HG03442 (cell line): ENCODE results near the gene MAP4K4.
A peak's percentile ranks its signal among the peaks of the same experiment; 100 is the strongest.

ENCODE experiments used
- ATAC-seq: cut with Tn5 transposase; IDR thresholded peaks from one replicate; pipeline ENCODE4 v1.9.1; 2021; ENCODE audit warnings: mild to moderate bottlenecking, moderate library complexity; ENCODE audit not compliant: unreplicated experiment

The MAP4K4 gene

GRCh38 chr2:101697124-101698013 is at the start of gene MAP4K4:
Gene MAP4K4, plus strand, starts transcription at chr2:101697707. Its CDS starts 374 bp downstream, at chr2:101698081.
- peak; percentile 50 for ATAC-seq

DNA sequence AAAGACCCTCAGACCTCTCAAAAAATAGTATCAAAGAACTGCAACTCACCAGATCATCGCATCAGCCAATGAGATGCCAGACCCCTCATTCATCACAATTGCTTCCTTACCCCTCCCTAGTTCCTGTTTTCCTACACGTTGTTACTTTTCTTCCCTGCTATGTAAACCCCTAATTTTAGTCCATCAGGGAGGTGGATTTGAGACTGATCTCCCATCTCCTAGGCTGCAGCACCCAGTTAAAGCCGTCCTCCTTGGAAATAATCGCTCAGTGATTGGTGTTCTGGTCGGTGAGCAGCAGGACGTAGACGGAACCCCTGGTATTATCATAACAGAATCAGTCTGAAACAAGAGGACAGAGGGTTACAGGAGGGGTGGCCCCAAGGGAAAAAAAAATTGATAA is 44.0 kb upstream of the MAP4K4 start:
- ATAC-seq, result no peak

GRCh38 chr2:101655702-101656422 is 41.6 kb upstream of the MAP4K4 start:
- ATAC-seq, result no peak

DNA sequence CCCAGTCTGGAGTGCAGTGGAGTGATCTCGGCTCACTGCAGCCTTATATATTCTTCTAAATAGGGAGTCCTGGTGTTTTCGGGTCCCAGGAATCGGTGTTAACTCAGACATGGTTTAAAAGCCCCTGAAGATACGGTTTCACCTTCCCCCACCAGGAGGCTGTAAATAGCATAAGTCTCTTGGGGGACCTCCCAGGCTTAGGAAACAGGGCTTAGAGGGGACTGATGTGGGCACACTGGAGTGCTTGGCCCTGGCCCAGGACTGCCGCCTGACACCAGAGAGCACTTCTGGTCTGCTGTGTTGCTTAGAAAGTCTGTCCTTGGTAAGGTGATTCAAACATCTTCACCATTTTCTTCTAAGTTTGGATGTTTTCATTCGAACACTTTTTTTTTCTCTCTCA is 39.7 kb upstream of the MAP4K4 start:
- no peak for ATAC-seq

GRCh38 chr2:101658387-101658786 is 39.1 kb upstream of the MAP4K4 start:
- ATAC-seq, result no peak

DNA sequence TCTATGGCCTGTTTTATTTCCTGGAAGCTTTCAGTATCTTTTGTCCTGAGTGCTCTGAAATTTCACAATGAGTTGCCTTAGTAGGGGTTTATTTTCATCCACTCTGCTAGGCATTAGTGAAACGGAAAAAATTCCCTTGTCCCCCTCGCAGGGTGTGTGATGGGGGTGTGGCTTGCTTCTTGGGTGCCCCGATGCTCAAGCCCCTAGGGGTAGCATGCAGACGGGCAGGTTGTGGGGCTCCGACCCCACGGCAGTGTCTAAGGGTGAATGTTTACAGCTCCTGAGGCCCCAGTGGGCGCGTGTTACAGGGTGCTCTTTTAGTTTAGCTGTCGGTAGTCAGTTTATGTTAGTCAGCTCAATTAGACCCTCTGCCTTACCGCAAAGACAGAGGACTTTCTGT is 32.2 kb upstream of the MAP4K4 start:
- ATAC-seq, result no peak

GRCh38 chr2:101667823-101668222 is 29.7 kb upstream of the MAP4K4 start:
- ATAC-seq, result no peak

DNA sequence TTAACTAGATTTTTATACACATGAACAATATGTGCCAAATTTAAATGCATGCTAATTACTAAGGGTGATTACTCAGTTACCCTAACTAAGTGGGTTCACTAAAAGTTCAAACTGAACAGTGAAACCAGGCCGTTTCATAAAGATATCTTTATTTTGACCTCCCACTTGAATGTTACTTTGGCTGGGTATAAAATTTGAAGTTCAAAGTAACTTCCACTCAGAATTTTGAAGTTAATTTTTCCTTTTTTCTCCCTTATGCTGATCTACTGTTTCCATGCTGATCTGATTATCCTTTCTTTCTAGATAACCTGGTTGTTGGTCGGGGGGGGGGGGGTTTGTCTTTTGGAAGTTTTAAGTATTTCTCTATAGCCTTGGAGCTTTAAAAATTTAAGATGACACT is 25.5 kb upstream of the MAP4K4 start:
- ATAC-seq, result no peak

GRCh38 chr2:101673920-101674319 is 23.6 kb upstream of the MAP4K4 start:
- no peak for ATAC-seq

DNA sequence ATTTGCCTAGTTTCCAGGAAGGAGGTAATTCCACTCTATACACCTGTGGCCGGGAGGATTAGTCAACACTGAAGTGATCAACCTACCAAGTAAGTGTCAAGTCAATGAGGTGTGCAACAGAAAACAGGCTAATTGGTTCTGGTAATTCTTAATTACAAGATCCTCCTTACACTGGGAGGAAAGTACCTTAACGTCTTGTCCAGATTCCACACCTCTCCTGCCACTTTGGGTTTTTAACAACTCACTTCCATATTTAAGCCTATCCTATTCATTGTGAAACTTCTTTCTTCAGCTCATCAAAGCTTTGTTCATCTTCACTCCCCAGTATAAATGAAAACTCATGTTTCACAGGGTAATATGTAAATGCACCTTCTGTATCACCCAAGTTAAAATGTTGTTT is 22.0 kb upstream of the MAP4K4 start:
- ATAC-seq, result peak; percentile 49

DNA sequence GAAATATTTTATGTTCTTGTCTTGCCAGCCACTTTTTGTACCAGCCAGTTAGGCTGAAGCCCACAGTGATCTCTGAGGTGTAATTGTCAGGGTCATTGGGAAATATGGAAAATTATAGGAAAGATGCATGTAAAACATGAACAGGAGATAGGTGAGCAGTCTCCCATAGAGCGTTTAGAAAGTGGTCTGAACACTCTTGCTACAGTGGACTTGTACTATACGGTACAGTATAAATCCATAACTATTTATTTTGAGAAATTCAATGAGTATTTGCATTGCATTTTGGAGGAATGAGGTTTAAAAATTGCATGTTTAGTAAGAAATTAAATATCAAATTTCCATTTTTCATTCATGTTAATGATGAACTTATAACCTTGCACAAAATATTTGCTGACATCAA is 20.8 kb upstream of the MAP4K4 start:
- no peak for ATAC-seq

DNA sequence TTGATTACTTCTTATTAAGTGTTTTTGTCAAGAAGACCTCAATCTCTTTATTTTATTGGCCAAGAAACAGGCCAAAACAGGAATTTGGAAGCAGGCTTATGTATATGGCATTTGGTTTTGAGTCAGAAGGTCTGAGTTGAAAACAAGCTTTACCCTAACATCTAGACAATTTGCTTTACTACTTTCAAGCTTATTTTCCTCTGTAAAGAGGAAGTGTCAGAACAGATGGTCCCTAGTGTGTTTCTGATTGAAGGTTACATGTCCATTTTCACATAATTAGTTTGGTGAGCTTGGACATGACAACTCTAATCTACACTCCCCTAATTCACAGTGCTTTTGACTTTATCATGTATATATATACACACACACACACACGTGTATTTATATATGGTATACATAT is 19.8 kb upstream of the MAP4K4 start:
- ATAC-seq, result no peak

DNA sequence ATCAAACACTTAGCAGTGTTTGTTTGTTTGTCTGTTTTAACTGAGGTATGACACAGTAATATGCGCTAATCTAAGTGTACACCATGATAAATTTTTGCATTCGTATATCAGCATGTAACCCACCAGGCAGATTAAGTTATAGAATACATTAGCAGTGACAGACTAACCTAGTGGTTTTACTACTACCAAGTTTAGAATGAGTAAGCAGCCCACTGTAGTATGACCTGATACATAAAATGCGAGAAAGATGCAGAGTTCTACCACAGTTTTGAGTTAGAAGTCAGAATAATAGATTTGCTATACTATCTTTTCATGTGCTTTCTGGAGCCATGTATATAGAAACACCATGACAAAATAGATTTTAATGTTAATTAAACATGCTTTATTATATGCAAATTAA is 19.1 kb upstream of the MAP4K4 start:
- ATAC-seq, result no peak

DNA sequence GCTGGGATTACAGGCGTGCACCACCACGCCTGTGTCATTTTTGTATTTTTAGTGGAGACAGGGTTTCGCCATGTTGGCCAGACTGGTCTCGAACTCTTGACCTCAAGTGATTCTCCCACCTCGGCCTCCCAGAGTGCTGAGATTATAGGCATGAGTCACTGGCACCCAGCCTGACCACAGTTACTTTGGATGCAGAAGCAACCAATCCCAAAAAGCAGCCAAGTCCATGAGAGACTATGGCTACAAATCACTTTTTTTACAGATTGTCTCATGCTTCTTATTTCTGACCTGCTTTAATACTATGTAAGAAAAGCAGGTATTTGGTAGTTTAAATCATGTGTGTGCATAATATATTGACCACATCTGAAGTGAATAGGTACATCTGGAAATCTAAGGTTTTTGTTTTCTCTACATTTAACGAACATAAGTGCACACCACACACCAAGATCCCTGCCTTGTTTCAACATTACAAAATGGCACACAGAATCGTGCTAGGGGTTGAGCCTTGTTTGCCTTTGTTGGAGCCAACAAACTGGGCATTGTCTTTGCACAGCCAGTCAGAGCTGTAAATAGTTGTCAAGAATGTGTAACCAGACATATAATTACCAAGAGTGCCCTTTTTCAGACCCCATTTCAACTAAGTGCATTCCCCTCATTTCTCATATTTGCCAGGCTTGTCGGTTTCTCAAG is 18.3 kb upstream of the MAP4K4 start:
- no peak for ATAC-seq

DNA sequence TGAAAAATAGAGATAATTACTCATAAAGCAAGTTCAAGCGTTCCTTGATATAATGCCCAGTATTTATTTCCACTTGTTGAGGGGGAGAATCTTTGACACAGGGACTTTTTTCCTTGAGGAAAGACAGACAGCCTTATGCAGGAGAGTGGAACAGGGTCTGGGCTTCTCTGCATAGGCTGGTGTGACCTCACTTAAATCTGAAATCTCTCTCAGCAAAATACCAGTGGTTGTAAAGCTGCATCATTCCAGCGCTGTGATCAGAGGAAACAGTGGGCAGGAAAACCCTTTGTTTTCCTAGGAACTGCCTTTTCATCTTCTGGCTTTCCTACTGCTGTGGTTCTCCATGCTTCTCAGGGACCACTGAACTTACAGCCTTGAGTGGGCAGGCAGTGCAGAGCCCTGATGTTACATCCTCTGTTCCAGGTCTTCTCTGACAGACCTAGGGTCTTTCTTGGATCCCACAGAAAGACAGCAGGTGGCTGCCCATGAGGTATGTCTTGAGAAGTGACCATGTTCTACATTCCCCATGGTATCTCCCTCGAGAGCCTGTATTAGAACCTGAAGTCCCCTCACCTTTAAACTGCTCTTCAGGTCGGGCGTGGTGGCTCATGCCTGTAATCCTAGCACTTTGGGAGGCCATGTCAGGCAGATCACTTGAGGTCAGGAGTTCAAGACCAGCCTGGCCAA is 17.6 kb upstream of the MAP4K4 start:
- no peak for ATAC-seq

DNA sequence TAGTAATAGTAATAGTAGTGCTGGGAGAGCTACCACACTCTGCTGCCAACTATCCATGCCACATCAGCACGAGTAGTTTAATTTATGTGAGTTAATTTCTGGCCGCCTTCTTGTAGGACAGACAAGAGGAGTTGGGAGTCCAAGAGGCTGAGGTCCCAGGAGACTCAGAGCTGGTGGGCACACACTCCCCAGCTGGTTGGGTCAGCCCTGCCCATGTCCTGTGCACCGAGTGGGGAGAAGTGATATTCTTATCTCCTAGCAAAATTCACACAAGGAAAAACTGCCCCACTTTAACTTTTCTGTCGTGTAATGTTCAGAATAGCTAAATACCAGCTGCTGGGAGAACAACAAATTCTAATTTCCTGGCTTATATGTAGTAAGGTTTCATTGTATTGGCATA is 15.2 kb upstream of the MAP4K4 start:
- ATAC-seq, result no peak

GRCh38 chr2:101684313-101684712 is 13.2 kb upstream of the MAP4K4 start:
- ATAC-seq, result no peak

DNA sequence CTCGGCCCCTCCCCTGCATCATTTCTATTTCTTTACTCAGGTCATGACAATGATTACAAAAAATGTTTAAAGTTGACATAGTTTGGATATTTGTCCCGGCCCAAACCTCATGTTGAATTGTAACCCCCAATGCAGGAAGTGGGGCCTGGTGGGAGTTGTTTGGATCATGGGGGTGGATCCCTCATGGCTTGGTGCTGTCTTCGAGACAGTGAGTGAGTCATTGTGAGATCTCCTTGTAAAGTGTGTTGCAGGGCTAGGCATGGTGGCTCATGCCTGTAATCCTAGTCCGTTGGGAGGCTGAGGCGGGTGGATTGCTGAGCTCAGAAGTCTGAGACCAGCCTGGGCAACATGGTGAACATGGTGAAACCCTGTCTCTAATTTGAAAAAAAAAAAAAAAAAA is 9.2 kb upstream of the MAP4K4 start:
- ATAC-seq, result no peak

- ATAC-seq, result no peak
Measured at GRCh38 chr2:101689114-101689825, 8.2 kb upstream of the MAP4K4 start.

GRCh38 chr2:101690547-101691152 is 6.9 kb upstream of the MAP4K4 start:
- ATAC-seq, result no peak
